Sigmoid colon (tissue), 7 donors: ENCODE measurements around the gene LARP4B. TPM values are rescaled to one million over a fixed set of nuclear protein-coding genes. Genes with fewer than 3 reads are reported as not detected.

Source experiments
- DNase-seq: peaks from one replicate; pipeline ENCODE4 v3.0.0-alpha.2; 2019
- H3K27ac ChIP-seq, 4 donors: fragments of 200-600 bp; sonication (generic); one replicate each; pipeline ENCODE4 v1.5.1; 2016 to 2019; ENCODE audit warnings: mild to moderate bottlenecking in 1 of 4
- H3K27me3 ChIP-seq, 3 donors: fragments of 200-600 bp; sonication (generic); one replicate each; pipeline ENCODE4 v1.5.1; 2019; ENCODE audit warnings: mild to moderate bottlenecking in 1 of 3
- H3K36me3 ChIP-seq, 4 donors: fragments of 200-600 bp; sonication (generic); one replicate each; pipeline ENCODE4 v1.5.1; 2016 to 2019
- H3K4me1 ChIP-seq, 4 donors: fragments of 200-600 bp; sonication (generic); one replicate each; pipeline ENCODE4 v1.5.1; 2017 to 2019
- H3K4me3 ChIP-seq, 4 donors: fragments of 200-600 bp; sonication (generic); one replicate each; pipeline ENCODE4 v1.5.1; 2017 to 2019; ENCODE audit warnings: mild to moderate bottlenecking in 2 of 4, moderate library complexity in 1 of 4
- H3K9me3 ChIP-seq, 4 donors: fragments of 200-600 bp in 3 of 4; sonication (generic) in 3 of 4; one replicate each; pipeline versions ENCODE4 v1.5.1 to v1.6.1; 2013 to 2019
- EP300 ChIP-seq, 4 donors: sonication (generic); formaldehyde crosslinking; IDR thresholded peaks; one replicate each; pipeline ENCODE4 v1.6.1; 2017; ENCODE audit warnings: antibody characterized with exemption in 4 of 4
- POLR2A ChIP-seq, 2 donors: fragments of 450-650 bp; IDR thresholded peaks; one replicate each; pipeline ENCODE4 v1.6.1; 2016; ENCODE audit warnings: antibody characterized with exemption in 2 of 2, mild to moderate bottlenecking in 2 of 2, moderate library complexity in 2 of 2
- POLR2AphosphoS5 ChIP-seq, 4 donors: sonication (generic); formaldehyde crosslinking; IDR thresholded peaks; one replicate each; pipeline ENCODE4 v1.6.1; 2017; ENCODE audit warnings: antibody characterized with exemption in 4 of 4
- WGBS, 2 donors: extraction: QIAGEN DNeasy Blood & Tissue Kit; methylation state at CpG; one replicate each; pipeline ENCODE4 v1.1.7; 2013; 5-methylcytosine and 5-hydroxymethylcytosine counted together
- intact Hi-C: fragments of 100-400 bp; cut with DNase I; formaldehyde crosslinking; loops from one replicate; pipeline ENCODE4 v1.15.1; 2023
- polyA plus RNA-seq, 3 donors: library from polyadenylated mRNA; stranded (reverse); fragments of 200-250 nt; gene quantifications; one replicate each; pipeline ENCODE4 v1.2.3, GENCODE V29; 2013
- total RNA-seq, 4 donors: library from RNA; depleted of rRNA; stranded (reverse); fragments of >200 nt; gene quantifications; one replicate each; pipeline ENCODE4 v1.1.0, GENCODE V29; 2016
- TF ChIP-seq, protein P1 (sequence below), 4 experiments: fragments of 450-650 bp in 3 of 4; fragments of 200-600 bp in 1 of 4; IDR thresholded peaks; one replicate each; pipeline ENCODE4 v1.5.1; 2016 to 2019; ENCODE audit warnings: antibody characterized with exemption in 4 of 4, mild to moderate bottlenecking in 3 of 4, moderate library complexity in 2 of 4
- donor health status: healthy with polysubstance abuse.
- donor health status: Bipolar disorder and iron deficiency.
- donor health status: healthy.

LARP4B gene
- total and polyA plus RNA-seq, 7 donors: 11.4 to 57.6 (median 31.9) TPM

DNA sequence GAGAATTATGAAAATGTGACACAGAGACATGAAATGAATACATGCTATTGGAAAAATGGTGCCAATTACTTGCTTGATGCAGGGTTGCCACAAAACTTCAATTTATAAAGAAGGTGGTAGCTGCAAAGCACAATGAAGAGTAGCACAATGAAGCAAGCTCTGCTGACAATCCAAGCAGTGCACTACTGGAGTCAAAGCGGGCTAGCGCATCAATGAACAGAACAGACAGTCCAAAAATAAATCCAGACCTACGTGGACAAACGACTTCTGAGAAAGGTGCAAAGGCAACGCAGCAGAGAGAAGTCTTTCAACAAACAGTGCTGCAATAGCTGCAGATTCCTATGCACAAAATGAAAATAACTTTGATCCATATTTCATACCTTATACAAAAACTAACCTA, 75.8 kb downstream of the LARP4B start:
- peaks cover 0 to 4% (median 0%) of the 10 kb centered on the region in 4 donors for H3K36me3 ChIP-seq
- H3K4me3 ChIP-seq: no peak overlapping the region
- H3K4me1 ChIP-seq: peaks cover 0 to 20% (median 18%) of the 10 kb centered on the region in 4 donors
- H3K27me3 ChIP-seq: no peaks in the 10 kb centered on the region
- intact Hi-C loops: no loop called here
- TF ChIP-seq POLR2AphosphoS5 (IDR thresholded peaks at IDR 0.05): no peak
- TF ChIP-seq POLR2A (IDR thresholded peaks at IDR 0.05): no peak
- no peak for TF ChIP-seq EP300 (IDR thresholded peaks at IDR 0.05)
- TF ChIP-seq, protein P1, sequence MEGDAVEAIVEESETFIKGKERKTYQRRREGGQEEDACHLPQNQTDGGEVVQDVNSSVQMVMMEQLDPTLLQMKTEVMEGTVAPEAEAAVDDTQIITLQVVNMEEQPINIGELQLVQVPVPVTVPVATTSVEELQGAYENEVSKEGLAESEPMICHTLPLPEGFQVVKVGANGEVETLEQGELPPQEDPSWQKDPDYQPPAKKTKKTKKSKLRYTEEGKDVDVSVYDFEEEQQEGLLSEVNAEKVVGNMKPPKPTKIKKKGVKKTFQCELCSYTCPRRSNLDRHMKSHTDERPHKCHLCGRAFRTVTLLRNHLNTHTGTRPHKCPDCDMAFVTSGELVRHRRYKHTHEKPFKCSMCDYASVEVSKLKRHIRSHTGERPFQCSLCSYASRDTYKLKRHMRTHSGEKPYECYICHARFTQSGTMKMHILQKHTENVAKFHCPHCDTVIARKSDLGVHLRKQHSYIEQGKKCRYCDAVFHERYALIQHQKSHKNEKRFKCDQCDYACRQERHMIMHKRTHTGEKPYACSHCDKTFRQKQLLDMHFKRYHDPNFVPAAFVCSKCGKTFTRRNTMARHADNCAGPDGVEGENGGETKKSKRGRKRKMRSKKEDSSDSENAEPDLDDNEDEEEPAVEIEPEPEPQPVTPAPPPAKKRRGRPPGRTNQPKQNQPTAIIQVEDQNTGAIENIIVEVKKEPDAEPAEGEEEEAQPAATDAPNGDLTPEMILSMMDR (IDR thresholded peaks at IDR 0.05): no peak
- 94 to 97% methylated on average over 5 of the region's 5 CpGs for WGBS, 2 donors
- H3K9me3 ChIP-seq: no peaks in the 10 kb centered on the region
- H3K27ac ChIP-seq: no peak overlapping the region
- DNase-seq: no peak

DNA sequence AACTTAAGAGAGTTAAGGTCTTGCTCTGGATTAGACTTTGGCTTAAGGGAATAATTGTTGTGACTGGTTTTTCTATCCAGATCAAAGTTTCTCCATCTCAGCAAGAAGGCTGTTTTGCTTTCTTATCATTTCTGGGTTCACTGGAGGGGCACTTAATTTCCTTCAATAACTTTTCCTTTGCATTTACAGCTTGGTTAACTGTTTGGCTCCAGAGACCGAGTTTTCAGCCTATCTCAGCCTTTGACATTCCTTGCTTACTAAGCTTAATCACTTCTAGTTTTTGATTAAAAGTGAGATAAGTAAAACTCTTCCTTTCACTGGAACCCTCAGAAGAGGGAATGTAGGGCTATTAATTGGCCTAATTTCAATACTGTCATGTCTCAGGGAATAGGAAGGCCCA, 76.4 kb downstream of the LARP4B start:
- Histone ChIP-seq H3K36me3 (no peaks in the 10 kb centered on the region), H3K27ac (no peak overlapping the region), H3K9me3 (no peaks in the 10 kb centered on the region), H3K4me3 (no peak overlapping the region), H3K27me3 (no peaks in the 10 kb centered on the region), H3K4me1 (peaks cover 0 to 20% (median 18%) of the 10 kb centered on the region in 4 donors)
- DNase-seq: no peak
- WGBS, 2 donors: 94 to 99% methylated on average over 1 of the region's 1 CpG
- intact Hi-C loops: no loop called here
- no peak for TF ChIP-seq POLR2AphosphoS5 (IDR thresholded peaks at IDR 0.05)
- TF ChIP-seq POLR2A (IDR thresholded peaks at IDR 0.05): no peak
- TF ChIP-seq, protein P1 (IDR thresholded peaks at IDR 0.05): no peak
- no peak for TF ChIP-seq EP300 (IDR thresholded peaks at IDR 0.05)

DNA sequence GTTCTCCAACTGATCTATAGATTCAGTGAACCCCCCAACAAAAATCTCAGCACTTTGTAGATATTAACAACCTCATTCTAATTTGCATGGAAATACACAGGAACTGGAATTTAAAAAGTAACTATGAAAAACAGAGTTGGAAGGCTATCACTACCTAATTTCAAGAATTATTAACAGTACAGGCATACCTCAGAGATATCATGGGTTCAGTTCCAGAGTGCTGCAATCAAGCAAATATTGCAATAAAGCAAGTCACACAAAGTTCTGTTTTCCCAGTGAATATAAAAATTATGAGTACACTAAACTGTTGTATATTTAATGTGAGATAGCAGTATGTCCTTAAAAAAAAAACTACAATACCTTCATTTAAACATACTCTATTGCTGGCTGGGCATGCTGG, 78.5 kb downstream of the LARP4B start:
- Histone ChIP-seq H3K4me3 (no peak overlapping the region), H3K36me3 (no peaks in the 10 kb centered on the region), H3K9me3 (no peaks in the 10 kb centered on the region), H3K27me3 (no peaks in the 10 kb centered on the region), H3K4me1 (peaks cover 0 to 20% (median 18%) of the 10 kb centered on the region in 4 donors), H3K27ac (no peak overlapping the region)
- TF ChIP-seq EP300 (IDR thresholded peaks at IDR 0.05) (no peak), POLR2A (IDR thresholded peaks at IDR 0.05) (no peak), POLR2AphosphoS5 (IDR thresholded peaks at IDR 0.05) (no peak)
- TF ChIP-seq, protein P1 (IDR thresholded peaks at IDR 0.05): no peak
- DNase-seq: no peak
- intact Hi-C loops: no loop called here

DNA sequence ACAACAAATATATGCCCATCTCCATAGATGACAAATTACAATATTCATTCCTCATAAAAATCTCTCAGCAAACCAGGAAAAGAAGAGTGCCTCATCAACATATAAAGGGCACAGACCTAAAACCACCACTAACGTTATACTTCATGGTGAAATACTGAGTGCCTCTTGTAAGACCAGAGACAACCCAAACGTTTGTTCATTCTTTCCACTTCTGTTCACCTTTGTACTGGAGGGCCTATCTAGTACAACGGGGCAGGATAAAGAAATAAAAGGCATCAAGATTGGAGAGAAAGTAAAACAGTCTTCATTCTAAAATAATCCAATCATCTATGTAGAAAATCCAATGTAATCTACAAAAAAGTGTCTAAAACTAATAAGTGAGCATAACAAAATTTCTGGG, 79.1 kb downstream of the LARP4B start:
- 47 to 66% methylated on average over 3 of the region's 3 CpGs for WGBS, 2 donors
- peaks cover 0 to 4% (median 0%) of the 10 kb centered on the region in 4 donors for H3K36me3 ChIP-seq
- TF ChIP-seq EP300 (IDR thresholded peaks at IDR 0.05) (no peak), POLR2AphosphoS5 (IDR thresholded peaks at IDR 0.05) (no peak), POLR2A (IDR thresholded peaks at IDR 0.05) (no peak)
- TF ChIP-seq, protein P1 (IDR thresholded peaks at IDR 0.05): no peak
- no peaks in the 10 kb centered on the region for H3K9me3 ChIP-seq
- H3K27me3 ChIP-seq: no peaks in the 10 kb centered on the region
- H3K4me3 ChIP-seq: no peak overlapping the region
- H3K27ac ChIP-seq: no peak overlapping the region
- intact Hi-C loops: no loop called here
- peaks cover 0 to 20% (median 18%) of the 10 kb centered on the region in 4 donors for H3K4me1 ChIP-seq
- no peak for DNase-seq

DNA sequence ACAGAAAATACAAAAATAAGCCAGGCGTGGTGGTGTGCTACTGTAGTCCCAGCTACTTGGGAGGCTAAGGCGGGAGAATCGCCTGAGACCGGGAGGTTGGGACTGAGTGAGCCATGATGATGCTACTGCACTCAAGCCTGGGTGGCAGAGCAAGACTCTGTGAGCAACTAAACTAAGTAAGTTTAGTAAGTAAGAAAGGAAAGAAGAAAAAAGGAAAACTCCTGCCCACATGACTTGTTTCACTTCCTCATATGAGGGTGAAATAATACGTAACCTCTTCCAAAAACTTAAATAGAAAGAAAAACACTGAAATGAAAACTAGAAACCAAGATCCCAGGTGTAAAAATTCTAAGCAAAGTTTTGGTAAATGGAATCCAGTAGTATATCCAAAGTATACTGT, 79.6 kb downstream of the LARP4B start:
- no peak for DNase-seq
- no peak overlapping the region for H3K27ac ChIP-seq
- H3K27me3 ChIP-seq: no peaks in the 10 kb centered on the region
- H3K4me1 ChIP-seq: peaks cover 0 to 17% (median 15%) of the 10 kb centered on the region in 4 donors
- H3K9me3 ChIP-seq: no peaks in the 10 kb centered on the region
- H3K36me3 ChIP-seq: peaks cover 0 to 4% (median 0%) of the 10 kb centered on the region in 4 donors
- no peak for TF ChIP-seq EP300 (IDR thresholded peaks at IDR 0.05)
- TF ChIP-seq POLR2A (IDR thresholded peaks at IDR 0.05): no peak
- no peak for TF ChIP-seq POLR2AphosphoS5 (IDR thresholded peaks at IDR 0.05)
- TF ChIP-seq, protein P1 (IDR thresholded peaks at IDR 0.05): no peak
- WGBS, 2 donors: 81 to 95% methylated on average over 5 of the region's 5 CpGs
- intact Hi-C loops: no loop called here
- H3K4me3 ChIP-seq: no peak overlapping the region
